DMS79 treated with DMSO at 0.1 percent for 48 hours (cell line): ENCODE data around the gene DNAJC25.
A peak's percentile ranks its signal among the peaks of the same experiment; 100 is the strongest.
"Not testable (repeated sequence)": the region's sequence is repeated elsewhere in the genome, so short reads cannot be mapped to it uniquely, and the experiment has no call there.

ENCODE experiments used
- DNase-seq: peaks from one replicate; lab custom pipeline; 2025; lab: John Stamatoyannopoulos, UW

DNAJC25 gene

DNA sequence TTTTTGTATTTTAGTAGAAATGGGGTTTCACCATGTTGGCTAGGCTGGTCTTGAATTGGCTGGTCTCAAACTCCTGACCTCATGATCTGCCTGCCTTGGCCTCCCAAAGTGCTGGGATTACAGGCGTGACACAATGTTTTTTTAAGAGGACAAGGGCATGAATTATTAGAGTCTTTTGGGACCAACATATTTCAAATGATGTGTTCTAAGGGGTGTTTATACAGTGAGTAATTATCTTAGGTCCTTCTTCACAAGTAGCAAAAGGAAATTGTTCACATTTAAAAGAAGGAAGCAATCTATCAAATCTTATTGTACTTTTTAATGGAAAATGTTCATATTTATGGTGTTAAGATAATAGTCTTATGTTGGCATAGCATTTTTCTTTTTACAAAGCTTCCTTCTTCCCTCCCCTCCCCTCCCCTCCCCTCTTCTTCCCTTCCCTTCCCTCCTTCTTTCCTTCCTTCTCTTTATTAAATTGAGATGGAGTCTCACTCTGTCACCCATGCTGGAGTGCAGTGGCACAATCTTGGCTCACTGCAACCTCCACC, 37.0 kb downstream of the DNAJC25 start:
- DNase-seq = no peak

- DNase-seq = not testable (repeated sequence)
Measured at GRCh38 chr9:111668601-111669000, 37.5 kb downstream of the DNAJC25 start.

- DNase-seq = no peak
Measured at GRCh38 chr9:111674319-111674718, 43.2 kb downstream of the DNAJC25 start.

GRCh38 chr9:111676116-111676515, 45.0 kb downstream of the DNAJC25 start:
- no peak for DNase-seq

DNA sequence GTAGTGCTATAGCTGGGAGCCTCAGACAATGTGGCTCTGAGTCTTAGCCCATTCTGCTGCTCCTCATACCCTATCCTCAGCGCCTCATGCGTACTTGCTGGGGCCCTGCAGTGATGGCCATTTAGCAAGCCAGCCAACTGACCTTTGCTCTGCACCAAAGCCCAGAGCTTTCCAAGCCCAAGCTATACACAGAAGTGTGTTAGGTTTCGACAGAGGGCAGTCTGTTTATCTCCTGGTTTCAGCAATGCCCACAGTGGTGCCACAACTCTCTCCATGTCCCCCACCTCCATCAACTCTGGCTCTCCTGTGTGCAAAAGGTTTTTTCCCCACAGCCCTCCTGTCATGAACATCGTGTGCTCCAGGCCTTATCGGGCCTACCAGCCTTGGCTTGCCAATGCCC, 47.2 kb downstream of the DNAJC25 start:
- no peak for DNase-seq

GRCh38 chr9:111679199-111679598, 48.1 kb downstream of the DNAJC25 start:
- DNase-seq = no peak

- DNase-seq = no peak
Measured at GRCh38 chr9:111683392-111683791, 52.3 kb downstream of the DNAJC25 start.

GRCh38 chr9:111691672-111692329, 60.7 kb downstream of the DNAJC25 start:
- peak; percentile 16 for DNase-seq

- DNase-seq = no peak
Measured at GRCh38 chr9:111696796-111697195, 65.7 kb downstream of the DNAJC25 start.

DNA sequence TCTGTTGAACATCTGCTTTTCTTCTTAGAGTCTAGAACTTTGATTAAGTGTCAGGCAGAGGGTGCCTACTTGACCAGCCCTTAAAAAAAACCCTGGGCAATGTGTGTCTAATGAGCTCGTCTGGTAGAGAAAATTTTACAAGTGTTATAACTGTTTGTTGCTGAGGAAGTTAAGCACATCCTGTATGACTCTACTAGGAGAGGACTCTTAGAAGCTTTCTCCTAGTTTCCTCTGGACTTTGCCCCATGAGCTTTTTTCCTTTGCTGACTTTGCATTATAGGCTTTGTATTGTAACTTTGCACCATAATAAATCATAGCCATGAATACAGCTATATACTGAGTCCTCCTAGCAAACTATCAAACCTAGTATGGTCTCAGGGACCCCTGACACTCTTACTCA, 69.6 kb downstream of the DNAJC25 start:
- DNase-seq = no peak
